Measurements from ENCODE around the gene RABGAP1L.

RABGAP1L gene

GRCh38 chr1:174777262-174777661, 617.9 kb downstream of the RABGAP1L start:
- Histone ChIP-seq H3K27ac (ENCODE audit: extremely low read depth, low read depth, low read length) (no peak overlapping the region), H3K9me3 (ENCODE audit: control insufficient read depth, insufficient read depth, low read depth, low read length) (no peaks in the 10 kb centered on the region), H3K4me3 (ENCODE audit: low read depth, low read length) (no peak overlapping the region), H3K36me3 (ENCODE audit: control insufficient read depth in 2 of 2, insufficient read depth in 1 of 2, low read length in 2 of 2) (no peaks in the 10 kb centered on the region), H3K4me1 (ENCODE audit: control insufficient read depth, insufficient read depth, low read length) (no peaks in the 10 kb centered on the region)
- POLR2A ChIA-PET: no interaction called here
- CTCF ChIA-PET: interaction anchor here (0.6 kb wide), 1 partner anchor 1456 kb away, joined by 3 read pairs; no protein-coding TSS in a partner anchor
- TF ChIP-seq ZFP3 (tag by site-specific recombination; IDR thresholded peaks at IDR 0.05; ENCODE audit: low read depth) (no peak), ZNF658 (tag by site-specific recombination; IDR thresholded peaks at IDR 0.05) (no peak), ZNF501 (tag by site-specific recombination; IDR thresholded peaks at IDR 0.05) (no peak), GLIS1 (tag by site-specific recombination; IDR thresholded peaks at IDR 0.05) (no peak), ZNF10 (tag by site-specific recombination; IDR thresholded peaks at IDR 0.05) (no peak), PATZ1 (tag by site-specific recombination; IDR thresholded peaks at IDR 0.05) (no peak), ZNF596 (tag by site-specific recombination; IDR thresholded peaks at IDR 0.05) (no peak), ZNF121 (tag by site-specific recombination; IDR thresholded peaks at IDR 0.05) (no peak), IKZF3 (tag by site-specific recombination; IDR thresholded peaks at IDR 0.05) (no peak), SALL2 (tag by site-specific recombination; IDR thresholded peaks at IDR 0.05; ENCODE audit: borderline replicate concordance) (no peak), ZNF26 (tag by site-specific recombination; IDR thresholded peaks at IDR 0.05) (no peak), ZBTB11 (tag by site-specific recombination; conservative IDR thresholded peaks at IDR 0.05; ENCODE audit: low read depth) (no peak), GLI2 (tag by site-specific recombination; IDR thresholded peaks at IDR 0.05; ENCODE audit: borderline replicate concordance, low read depth) (no peak), ZSCAN30 (tag by site-specific recombination; IDR thresholded peaks at IDR 0.05) (no peak)

DNA sequence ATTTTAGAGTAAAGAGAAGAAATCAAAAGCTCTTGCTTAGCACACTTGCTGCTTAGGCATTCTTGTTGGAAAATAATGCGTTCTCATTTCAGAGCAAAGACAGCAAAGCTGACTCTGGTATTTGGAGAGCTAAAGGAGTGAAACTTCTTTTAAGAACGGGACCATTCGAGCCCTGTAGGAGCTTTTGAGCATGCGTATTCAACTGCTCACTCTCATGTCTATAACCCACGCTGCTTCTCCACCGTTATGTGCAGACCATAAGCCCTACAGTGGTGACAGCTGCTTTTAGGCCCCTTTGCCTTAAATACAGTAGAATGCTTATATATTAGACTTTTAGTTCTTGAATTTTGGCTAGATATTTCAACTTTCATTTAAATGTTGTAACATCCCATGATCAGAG, 626.2 kb downstream of the RABGAP1L start:
- CTCF ChIA-PET: interaction anchor here (0.6 to 1.2 kb wide), 2 partner anchors 9 to 12 kb away, joined by 3 to 4 read pairs; no protein-coding TSS in a partner anchor
- POLR2A ChIA-PET: no interaction called here
- Histone ChIP-seq H3K9me3 (ENCODE audit: control insufficient read depth, insufficient read depth, low read depth, low read length) (no peaks in the 10 kb centered on the region), H3K36me3 (ENCODE audit: control insufficient read depth in 2 of 2, insufficient read depth in 1 of 2, low read length in 2 of 2) (no peaks in the 10 kb centered on the region), H3K27ac (ENCODE audit: extremely low read depth, low read depth, low read length) (no peak overlapping the region), H3K4me3 (ENCODE audit: low read depth, low read length) (no peak overlapping the region), H3K4me1 (ENCODE audit: control insufficient read depth, insufficient read depth, low read length) (no peaks in the 10 kb centered on the region)
- TF ChIP-seq, protein P1, sequence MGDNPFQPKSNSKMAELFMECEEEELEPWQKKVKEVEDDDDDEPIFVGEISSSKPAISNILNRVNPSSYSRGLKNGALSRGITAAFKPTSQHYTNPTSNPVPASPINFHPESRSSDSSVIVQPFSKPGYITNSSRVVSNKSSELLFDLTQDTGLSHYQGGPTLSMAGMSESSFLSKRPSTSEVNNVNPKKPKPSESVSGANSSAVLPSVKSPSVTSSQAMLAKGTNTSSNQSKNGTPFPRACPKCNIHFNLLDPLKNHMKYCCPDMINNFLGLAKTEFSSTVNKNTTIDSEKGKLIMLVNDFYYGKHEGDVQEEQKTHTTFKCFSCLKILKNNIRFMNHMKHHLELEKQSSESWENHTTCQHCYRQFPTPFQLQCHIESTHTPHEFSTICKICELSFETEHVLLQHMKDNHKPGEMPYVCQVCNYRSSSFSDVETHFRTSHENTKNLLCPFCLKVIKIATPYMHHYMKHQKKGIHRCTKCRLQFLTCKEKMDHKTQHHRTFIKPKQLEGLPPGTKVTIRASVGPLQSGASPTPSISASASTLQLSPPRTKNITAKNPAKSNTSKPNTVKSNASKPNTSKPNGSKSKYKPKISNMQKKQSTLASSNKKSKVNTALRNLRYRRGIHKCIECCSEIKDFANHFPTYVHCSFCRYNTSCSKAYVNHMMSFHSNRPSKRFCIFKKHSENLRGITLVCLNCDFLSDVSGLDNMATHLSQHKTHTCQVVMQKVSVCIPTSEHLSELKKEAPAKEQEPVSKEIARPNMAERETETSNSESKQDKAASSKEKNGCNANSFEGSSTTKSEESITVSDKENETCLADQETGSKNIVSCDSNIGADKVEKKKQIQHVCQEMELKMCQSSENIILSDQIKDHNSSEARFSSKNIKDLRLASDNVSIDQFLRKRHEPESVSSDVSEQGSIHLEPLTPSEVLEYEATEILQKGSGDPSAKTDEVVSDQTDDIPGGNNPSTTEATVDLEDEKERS (tag by site-specific recombination; IDR thresholded peaks at IDR 0.05): no peak
- TF ChIP-seq ZNF544 (tag by site-specific recombination; IDR thresholded peaks at IDR 0.05) (no peak), ZNF561 (tag by site-specific recombination; IDR thresholded peaks at IDR 0.05; ENCODE audit: borderline replicate concordance) (no peak), ZNF629 (tag by site-specific recombination; IDR thresholded peaks at IDR 0.05) (no peak), ZBTB17 (tag by site-specific recombination; IDR thresholded peaks at IDR 0.05) (no peak), ZNF658 (tag by site-specific recombination; IDR thresholded peaks at IDR 0.05) (no peak), PBX3 (CRISPR knock-in tag; IDR thresholded peaks at IDR 0.05) (no peak), ZNF324 (tag by site-specific recombination; IDR thresholded peaks at IDR 0.05) (no peak), ZNF239 (tag by site-specific recombination; IDR thresholded peaks at IDR 0.05) (no peak), KLF16 (tag by site-specific recombination; IDR thresholded peaks at IDR 0.05) (no peak)
- TF ChIP-seq, protein P2, sequence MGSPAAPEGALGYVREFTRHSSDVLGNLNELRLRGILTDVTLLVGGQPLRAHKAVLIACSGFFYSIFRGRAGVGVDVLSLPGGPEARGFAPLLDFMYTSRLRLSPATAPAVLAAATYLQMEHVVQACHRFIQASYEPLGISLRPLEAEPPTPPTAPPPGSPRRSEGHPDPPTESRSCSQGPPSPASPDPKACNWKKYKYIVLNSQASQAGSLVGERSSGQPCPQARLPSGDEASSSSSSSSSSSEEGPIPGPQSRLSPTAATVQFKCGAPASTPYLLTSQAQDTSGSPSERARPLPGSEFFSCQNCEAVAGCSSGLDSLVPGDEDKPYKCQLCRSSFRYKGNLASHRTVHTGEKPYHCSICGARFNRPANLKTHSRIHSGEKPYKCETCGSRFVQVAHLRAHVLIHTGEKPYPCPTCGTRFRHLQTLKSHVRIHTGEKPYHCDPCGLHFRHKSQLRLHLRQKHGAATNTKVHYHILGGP (tag by site-specific recombination; IDR thresholded peaks at IDR 0.05): no peak

All from HEK293 (cell line).